Natural killer cell treated with Interleukin-12 subunit alpha and Interleukin-12 subunit beta and Interleukin-15 and Interleukin-18, amount 100 ng/mL, for 72 hours (primary cell): ENCODE measurements around the gene TMEM50B. TPM values are rescaled to one million over a fixed set of nuclear protein-coding genes. Genes with fewer than 3 reads are reported as not detected.
A peak's percentile ranks its signal among the peaks of the same experiment; 100 is the strongest.
"Not testable (repeated sequence)": the region's sequence is repeated elsewhere in the genome, so short reads cannot be mapped to it uniquely, and the experiment has no call there.

Experiments used
- ATAC-seq, 2 donors: fragments of 150-1000 bp; cut with Tn5 transposase in 1 of 2; sonication (Bioruptor Pico), chemical (Tn5 transposase) in 1 of 2; 2 replicates each; pipeline ENCODE4 v1.10.0; 2021
- DNase-seq: peaks from one replicate; pipeline ENCODE4 v3.0.0; 2022; ENCODE audit warnings: low spot score
- H3K27ac Mint-ChIP-seq, 2 donors: 1 replicate in 1 of 2; 2 replicates in 1 of 2; pipeline ENCODE4 v1.8.0; 2022; ENCODE audit warnings: mixed read lengths in 2 of 2, mild to moderate bottlenecking in 1 of 2, moderate library complexity in 1 of 2
- H3K27me3 Mint-ChIP-seq, 2 donors: 1 replicate in 1 of 2; 2 replicates in 1 of 2; pipeline ENCODE4 v1.8.0; 2022; ENCODE audit warnings: mixed read lengths in 2 of 2
- H3K36me3 Mint-ChIP-seq: one replicate; pipeline ENCODE4 v1.8.0; 2022; ENCODE audit warnings: mixed read lengths
- H3K4me1 Mint-ChIP-seq, 2 donors: 1 replicate in 1 of 2; 2 replicates in 1 of 2; pipeline ENCODE4 v1.8.0; 2022; ENCODE audit warnings: low read depth in 2 of 2, mixed read lengths in 2 of 2, mild to moderate bottlenecking in 1 of 2
- H3K4me3 Mint-ChIP-seq: one replicate; pipeline ENCODE4 v1.8.0; 2022; ENCODE audit warnings: mixed read lengths
- H3K9me3 Mint-ChIP-seq: 2 replicates; pipeline ENCODE4 v1.8.0; 2022; ENCODE audit warnings: mixed read lengths
- total RNA-seq, 2 donors: library from RNA; stranded (reverse); gene quantifications; one replicate each; pipeline ENCODE4 v1.2.3, GENCODE V29; 2022

Gene TMEM50B
- total RNA-seq, 2 donors from 2014 or later: 19.5 to 24.7 TPM

- peaks cover 15 to 19% of the 10 kb centered on the region in 2 donors for H3K4me1 Mint-ChIP-seq
- no peak overlapping the region for H3K27ac Mint-ChIP-seq
- no peak overlapping the region for H3K4me3 Mint-ChIP-seq
- DNase-seq: no peak
- H3K36me3 Mint-ChIP-seq: peaks cover 25% of the 10 kb centered on the region
- no peaks in the 10 kb centered on the region for H3K27me3 Mint-ChIP-seq
- ATAC-seq: no peak
- no peaks in the 10 kb centered on the region for H3K9me3 Mint-ChIP-seq
Measured at GRCh38 chr21:33432496-33432895, 47.3 kb downstream of the TMEM50B start.

GRCh38 chr21:33430858-33431257 is 48.9 kb downstream of the TMEM50B start:
- H3K4me1 Mint-ChIP-seq: peaks cover 15 to 19% of the 10 kb centered on the region in 2 donors
- peaks cover 25% of the 10 kb centered on the region for H3K36me3 Mint-ChIP-seq
- no peak for ATAC-seq
- no peaks in the 10 kb centered on the region for H3K27me3 Mint-ChIP-seq
- no peak overlapping the region for H3K4me3 Mint-ChIP-seq
- H3K27ac Mint-ChIP-seq: no peak overlapping the region
- H3K9me3 Mint-ChIP-seq: no peaks in the 10 kb centered on the region
- DNase-seq: no peak

GRCh38 chr21:33428669-33429068 is 51.1 kb downstream of the TMEM50B start:
- peaks cover 3 to 6% of the 10 kb centered on the region in 2 donors for H3K4me1 Mint-ChIP-seq
- no peak overlapping the region for H3K4me3 Mint-ChIP-seq
- DNase-seq: no peak
- peaks cover 15% of the 10 kb centered on the region for H3K36me3 Mint-ChIP-seq
- H3K27me3 Mint-ChIP-seq: peaks cover 6 to 7% of the 10 kb centered on the region in 2 donors
- no peak for ATAC-seq
- no peak overlapping the region for H3K27ac Mint-ChIP-seq
- H3K9me3 Mint-ChIP-seq: no peaks in the 10 kb centered on the region

- no peak overlapping the region for H3K27ac Mint-ChIP-seq
- no peak for ATAC-seq
Measured at GRCh38 chr21:33427051-33427450, 52.7 kb downstream of the TMEM50B start.

GRCh38 chr21:33425825-33426224 is 53.9 kb downstream of the TMEM50B start:
- no peaks in the 10 kb centered on the region for H3K36me3 Mint-ChIP-seq
- ATAC-seq: no peak
- no peaks in the 10 kb centered on the region for H3K9me3 Mint-ChIP-seq
- H3K27ac Mint-ChIP-seq: no peak overlapping the region
- no peak for DNase-seq
- no peak overlapping the region for H3K4me3 Mint-ChIP-seq
- H3K4me1 Mint-ChIP-seq: no peaks in the 10 kb centered on the region
- peaks cover 18 to 21% of the 10 kb centered on the region in 2 donors for H3K27me3 Mint-ChIP-seq

More at GRCh38 chr21:33427051-33427450, 52.7 kb downstream of the TMEM50B start:
- peaks cover 4% of the 10 kb centered on the region for H3K36me3 Mint-ChIP-seq
- H3K4me1 Mint-ChIP-seq: no peaks in the 10 kb centered on the region
- no peaks in the 10 kb centered on the region for H3K9me3 Mint-ChIP-seq
- H3K27me3 Mint-ChIP-seq: peaks cover 10 to 13% of the 10 kb centered on the region in 2 donors
- no peak for DNase-seq
- no peak overlapping the region for H3K4me3 Mint-ChIP-seq

- no peak overlapping the region for H3K4me3 Mint-ChIP-seq
- H3K27me3 Mint-ChIP-seq: peaks cover 32 to 35% of the 10 kb centered on the region in 2 donors
- ATAC-seq (no peak), DNase-seq (no peak)
- no peak overlapping the region for H3K27ac Mint-ChIP-seq
- no peaks in the 10 kb centered on the region for H3K36me3 Mint-ChIP-seq
- no peaks in the 10 kb centered on the region for H3K4me1 Mint-ChIP-seq
- no peaks in the 10 kb centered on the region for H3K9me3 Mint-ChIP-seq
Measured at GRCh38 chr21:33424214-33424613, 55.6 kb downstream of the TMEM50B start.

GRCh38 chr21:33421713-33422393 is 57.9 kb downstream of the TMEM50B start:
- no peaks in the 10 kb centered on the region for H3K4me1 Mint-ChIP-seq
- H3K36me3 Mint-ChIP-seq: no peaks in the 10 kb centered on the region
- no peak overlapping the region for H3K27ac Mint-ChIP-seq
- peaks cover 37 to 48% of the 10 kb centered on the region in 2 donors for H3K27me3 Mint-ChIP-seq
- H3K4me3 Mint-ChIP-seq: no peak overlapping the region
- H3K9me3 Mint-ChIP-seq: no peaks in the 10 kb centered on the region
- DNase-seq: no peak
- no peak for ATAC-seq

GRCh38 chr21:33419538-33420123 is 60.1 kb downstream of the TMEM50B start:
- peak overlapping the region in 1 of 2 donors; percentile 29 for H3K27ac Mint-ChIP-seq

GRCh38 chr21:33418691-33419090 is 61.1 kb downstream of the TMEM50B start:
- no peak overlapping the region for H3K4me3 Mint-ChIP-seq
- no peaks in the 10 kb centered on the region for H3K9me3 Mint-ChIP-seq
- peaks cover 45 to 60% of the 10 kb centered on the region in 2 donors for H3K27me3 Mint-ChIP-seq
- no peak for DNase-seq
- no peaks in the 10 kb centered on the region for H3K36me3 Mint-ChIP-seq
- no peak overlapping the region for H3K27ac Mint-ChIP-seq
- ATAC-seq: no peak
- no peaks in the 10 kb centered on the region for H3K4me1 Mint-ChIP-seq

More at GRCh38 chr21:33419538-33420123, 60.1 kb downstream of the TMEM50B start:
- Mint-ChIP-seq H3K4me3 (no peak overlapping the region), H3K9me3 (no peaks in the 10 kb centered on the region), H3K36me3 (no peaks in the 10 kb centered on the region), H3K4me1 (no peaks in the 10 kb centered on the region), H3K27me3 (peaks cover 51 to 64% of the 10 kb centered on the region in 2 donors)
- DNase-seq (no peak), ATAC-seq (no peak)

- no peak for DNase-seq
- Mint-ChIP-seq H3K36me3 (no peaks in the 10 kb centered on the region), H3K4me1 (peaks cover 0 to 3% of the 10 kb centered on the region in 2 donors), H3K4me3 (no peak overlapping the region), H3K27ac (no peak overlapping the region), H3K27me3 (peaks cover 49 to 67% of the 10 kb centered on the region in 2 donors), H3K9me3 (no peaks in the 10 kb centered on the region)
- ATAC-seq: no peak
Measured at GRCh38 chr21:33414926-33415325, 64.8 kb downstream of the TMEM50B start.

- Mint-ChIP-seq H3K27ac (no peak overlapping the region), H3K4me1 (peaks cover 0 to 3% of the 10 kb centered on the region in 2 donors), H3K36me3 (no peaks in the 10 kb centered on the region), H3K4me3 (no peak overlapping the region), H3K27me3 (peaks cover 49 to 67% of the 10 kb centered on the region in 2 donors), H3K9me3 (no peaks in the 10 kb centered on the region)
- ATAC-seq (no peak), DNase-seq (no peak)
Measured at GRCh38 chr21:33414068-33414467, 65.7 kb downstream of the TMEM50B start.

GRCh38 chr21:33412832-33413519 is 66.8 kb downstream of the TMEM50B start:
- Mint-ChIP-seq H3K36me3 (no peaks in the 10 kb centered on the region), H3K4me1 (peaks cover 0 to 3% of the 10 kb centered on the region in 2 donors), H3K27ac (peak overlapping the region in 1 of 2 donors; percentile 40), H3K4me3 (peak overlapping the region; percentile 6), H3K27me3 (peaks cover 49 to 67% of the 10 kb centered on the region in 2 donors), H3K9me3 (no peaks in the 10 kb centered on the region)
- no peak for ATAC-seq
- no peak for DNase-seq

- not testable (repeated sequence) for H3K4me3 Mint-ChIP-seq, H3K9me3 Mint-ChIP-seq, ATAC-seq, DNase-seq, H3K4me1 Mint-ChIP-seq, H3K36me3 Mint-ChIP-seq
- Mint-ChIP-seq H3K27ac (peak overlapping the region in 1 of 2 donors; percentile 40), H3K27me3 (peaks cover 49 to 68% of the 10 kb centered on the region in 2 donors)
Measured at GRCh38 chr21:33412439-33412831, 67.3 kb downstream of the TMEM50B start.

- H3K4me3 Mint-ChIP-seq: no peak overlapping the region
- peak overlapping the region in 1 of 2 donors; percentile 40 for H3K27ac Mint-ChIP-seq
- ATAC-seq (no peak), DNase-seq (no peak)
- no peaks in the 10 kb centered on the region for H3K9me3 Mint-ChIP-seq
- no peaks in the 10 kb centered on the region for H3K36me3 Mint-ChIP-seq
- H3K27me3 Mint-ChIP-seq: peaks cover 54 to 73% of the 10 kb centered on the region in 2 donors
- H3K4me1 Mint-ChIP-seq: peaks cover 0 to 4% of the 10 kb centered on the region in 2 donors
Measured at GRCh38 chr21:33411949-33412430, 67.8 kb downstream of the TMEM50B start.
